HL-60/S4 treated with phorbol 12-myristate 13-acetate at 8.2 ng/mL for 4 days and 3 days (cell line): Measurements from ENCODE around the gene ALDOB.
"Not testable (repeated sequence)": the region's sequence is repeated elsewhere in the genome, so short reads cannot be mapped to it uniquely, and the experiment has no call there.

Experiments used
- in situ Hi-C: fragments of 300-500 bp; cut with MboI; formaldehyde crosslinking; loops from 2 replicates; pipeline ENCODE4 v1.15.0; 2022; ENCODE audit warnings: low sequenced_read_pairs

The ALDOB gene

DNA sequence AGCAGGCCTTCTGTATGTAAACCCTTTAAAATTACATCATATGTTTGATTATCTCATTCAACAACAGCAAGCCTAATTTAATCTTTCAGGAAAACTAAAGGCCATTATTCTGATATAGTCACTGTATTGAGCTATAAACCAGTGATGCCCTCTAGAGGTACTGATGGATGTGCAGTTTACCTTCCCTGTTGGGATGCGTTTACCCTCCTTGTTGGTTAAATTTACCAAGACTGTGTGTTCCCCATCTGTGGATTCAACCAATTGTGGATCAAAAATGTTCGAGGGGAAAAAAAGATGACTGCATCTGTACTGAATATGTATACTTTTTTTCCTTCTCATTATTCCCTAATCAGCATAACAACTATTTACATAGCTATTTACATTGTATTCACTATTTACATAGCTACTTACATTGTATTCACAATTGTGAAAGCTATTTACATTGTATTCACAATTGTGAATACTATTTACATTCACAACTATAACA is 47.0 kb downstream of the ALDOB start:
- in situ Hi-C loops: no loop called here

- in situ Hi-C loops: no loop called here
Measured at GRCh38 chr9:101387871-101388506, 47.6 kb downstream of the ALDOB start.

- in situ Hi-C loops: not testable (repeated sequence)
Measured at GRCh38 chr9:101384873-101385536, 50.6 kb downstream of the ALDOB start, which contains the start of gene BAAT. Gene BAAT, minus strand, starts transcription at chr9:101385006. Its CDS starts 13,602 bp downstream, at chr9:101371404.

- in situ Hi-C loops: no loop called here
Measured at GRCh38 chr9:101383361-101383760, 52.2 kb downstream of the ALDOB start.

DNA sequence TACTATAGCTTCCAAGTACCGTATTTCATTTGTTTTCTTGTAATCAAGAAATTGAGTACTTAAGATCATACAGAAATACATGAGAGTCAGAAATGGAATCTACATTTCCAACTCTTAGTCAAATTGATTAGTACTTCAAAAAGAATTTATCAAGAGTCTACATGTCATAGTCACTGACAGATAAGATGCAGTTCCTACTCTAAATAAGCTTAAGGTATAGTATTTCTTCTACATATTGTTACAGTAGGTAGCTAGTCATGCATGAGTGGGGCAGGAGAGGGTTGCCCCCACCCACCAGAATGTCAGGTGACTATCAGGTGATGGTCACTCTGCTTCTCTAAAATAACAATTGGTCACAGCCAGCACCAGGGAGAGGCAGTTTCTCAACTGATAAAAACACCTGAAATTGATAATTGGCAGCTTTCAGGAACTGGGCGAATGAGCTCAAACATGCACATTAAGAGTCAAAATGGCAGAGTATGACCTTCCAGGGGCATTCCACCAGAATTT is 53.7 kb downstream of the ALDOB start:
- in situ Hi-C loops: no loop called here

GRCh38 chr9:101381118-101381517 is 54.5 kb downstream of the ALDOB start:
- in situ Hi-C loops: no loop called here

- in situ Hi-C loops: no loop called here
Measured at GRCh38 chr9:101380295-101380694, 55.3 kb downstream of the ALDOB start.

DNA sequence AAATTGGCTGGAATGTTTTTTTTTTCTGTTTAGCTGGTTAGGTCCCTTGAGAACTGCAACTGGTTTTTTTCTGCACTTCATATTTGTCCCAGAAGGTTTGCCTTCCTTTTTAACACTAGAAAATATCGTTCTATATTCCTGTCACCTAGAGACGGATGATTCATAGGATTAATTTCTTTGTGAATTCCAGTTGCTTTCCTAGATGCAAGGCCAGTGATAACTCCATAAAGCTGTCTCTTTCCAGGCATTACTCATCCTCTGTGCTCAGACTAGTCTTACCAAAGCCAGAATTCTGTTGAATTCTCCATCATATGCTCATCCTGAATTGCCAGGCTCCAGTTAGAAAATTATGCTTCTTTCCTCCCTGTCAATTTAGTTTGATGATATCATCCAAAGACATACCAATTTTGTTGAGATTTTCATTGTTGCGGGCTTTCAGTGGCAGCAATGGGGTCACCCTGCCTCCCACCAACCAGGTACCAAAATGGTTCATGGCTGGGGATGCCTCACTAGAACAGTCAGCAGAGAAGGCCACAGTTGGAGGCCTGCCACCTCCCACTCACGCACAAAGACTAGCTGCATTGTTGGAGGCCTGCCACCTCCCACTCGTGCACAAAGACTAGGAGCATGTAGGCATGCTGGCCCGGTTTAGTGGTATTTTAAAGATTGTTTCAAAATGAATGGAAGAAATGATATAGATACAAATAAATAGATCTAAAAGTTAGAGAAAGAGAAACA is 59.3 kb downstream of the ALDOB start:
- in situ Hi-C loops: no loop called here

- in situ Hi-C loops: no loop called here
Measured at GRCh38 chr9:101375546-101375945, 60.0 kb downstream of the ALDOB start.

DNA sequence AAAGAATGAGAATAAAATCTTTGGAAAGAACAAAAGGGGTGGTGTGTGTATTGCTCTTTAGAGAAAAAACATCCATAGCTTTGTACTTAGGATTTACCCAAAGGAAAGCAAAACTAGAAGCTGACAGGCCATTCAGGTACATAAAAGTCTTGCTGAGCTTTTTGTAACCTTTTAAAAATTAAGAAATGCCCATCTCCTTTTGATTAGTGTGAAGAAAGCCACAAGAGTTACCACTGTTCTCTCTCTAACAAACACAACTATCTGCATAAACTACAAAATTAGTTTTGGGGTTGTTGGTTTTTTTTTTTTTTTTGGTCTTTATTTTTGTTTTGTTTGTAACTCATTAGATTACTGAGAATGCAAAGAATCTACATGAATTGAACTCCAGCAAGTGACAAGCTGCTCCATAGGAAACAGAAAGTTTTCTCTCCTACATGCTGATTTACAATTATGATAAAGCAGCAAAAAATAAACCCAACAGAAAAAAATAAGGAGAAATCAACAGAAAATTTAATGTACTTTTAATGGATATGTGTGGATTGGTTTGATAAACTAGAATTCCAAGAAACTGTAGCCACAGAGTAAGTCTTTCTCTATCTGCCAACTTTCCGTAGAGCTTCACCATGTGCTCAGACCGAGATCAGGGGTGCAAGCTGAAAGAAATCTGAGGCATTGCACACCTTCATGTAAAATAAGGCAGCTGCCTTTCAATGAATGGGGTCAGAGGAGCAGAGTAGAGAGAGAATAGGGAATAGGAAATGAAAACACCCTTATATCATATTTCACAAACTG is 63.1 kb downstream of the ALDOB start:
- in situ Hi-C loops: no loop called here

GRCh38 chr9:101371813-101372212 is 63.8 kb downstream of the ALDOB start:
- in situ Hi-C loops: no loop called here
